Heart right ventricle (tissue), 16 donors: ENCODE results near the gene FOXR1. TPM values are rescaled to one million over a fixed set of nuclear protein-coding genes. Genes with fewer than 3 reads are reported as not detected.
"Not testable (repeated sequence)": the region's sequence is repeated elsewhere in the genome, so short reads cannot be mapped to it uniquely, and the experiment has no call there.

Experiments
- ATAC-seq, 8 donors: fragments of 200-7000 bp; cut with Tn5 transposase; one replicate each; pipeline ENCODE4 v1.9.1; 2020; ENCODE audit warnings: mild to moderate bottlenecking in 8 of 8, moderate library complexity in 8 of 8, moderate number of reproducible peaks in 1 of 8
- DNase-seq, 2 donors: peaks; one replicate each; pipeline ENCODE4 v3.0.0-alpha.2; 2020
- H3K27ac ChIP-seq, 10 donors: fragments of 200-600 bp; sonication (generic) in 2 of 10; one replicate each; pipeline versions ENCODE4 v1.5.0 to v1.8.0; 2020 to 2022; ENCODE audit warnings: mild to moderate bottlenecking in 3 of 10
- H3K27me3 ChIP-seq, 7 donors: fragments of 200-600 bp; one replicate each; pipeline ENCODE4 v1.8.0; 2021 to 2022; ENCODE audit warnings: mild to moderate bottlenecking in 2 of 7
- H3K36me3 ChIP-seq, 9 donors: fragments of 200-600 bp; sonication (generic) in 1 of 9; one replicate each; pipeline versions ENCODE4 v1.5.0 to v1.8.0; 2020 to 2022; ENCODE audit warnings: mild to moderate bottlenecking in 2 of 9
- H3K4me1 ChIP-seq, 9 donors: fragments of 200-600 bp; sonication (generic) in 1 of 9; one replicate each; pipeline versions ENCODE4 v1.5.0 to v1.8.0; 2020 to 2022; ENCODE audit warnings: mild to moderate bottlenecking in 4 of 9
- H3K4me3 ChIP-seq, 10 donors: fragments of 200-600 bp; sonication (generic) in 2 of 10; one replicate each; pipeline versions ENCODE4 v1.5.0 to v1.8.0; 2020 to 2022; ENCODE audit warnings: mild to moderate bottlenecking in 7 of 10, moderate library complexity in 2 of 10
- H3K9me3 ChIP-seq, 11 donors: fragments of 200-600 bp in 10 of 11; sonication (generic) in 2 of 11; one replicate each; pipeline versions ENCODE4 v1.5.0 to v1.8.0; 2013 to 2022; ENCODE audit warnings: mild to moderate bottlenecking in 2 of 11, control low read depth in 1 of 11, moderate library complexity in 1 of 11
- WGBS, 2 donors: extraction: QIAGEN DNeasy Blood & Tissue Kit; methylation state at CpG; one replicate each; pipeline ENCODE4 v1.1.7; 2013; ENCODE audit warnings: inconsistent platforms in 1 of 2; 5-methylcytosine and 5-hydroxymethylcytosine counted together
- intact Hi-C, 10 donors: fragments of 100-400 bp; cut with DNase I; formaldehyde crosslinking; loops; one replicate each; pipeline versions ENCODE4 v1.11.1 to v1.14.2; 2022
- polyA plus RNA-seq, 2 donors: library from polyadenylated mRNA; stranded (reverse); fragments of 200-250 nt; gene quantifications; one replicate each; pipeline ENCODE4 v1.2.3, GENCODE V29; 2013
- total RNA-seq, 10 donors: library from RNA; stranded (reverse); fragmentation: NEBNext Ultra II Directional in 3 of 10; extraction: Animal tissue kit (Norgen Biotek cat#: 25700) in 3 of 10; gene quantifications; one replicate each; pipeline versions ENCODE4 v1.2.1 to v1.2.4, GENCODE V29; 2021 to 2023
- TF ChIP-seq, protein P1 (sequence below), 9 donors: fragments of 200-600 bp; sonication (generic) in 2 of 9; IDR thresholded peaks; one replicate each; pipeline versions ENCODE4 v1.5.0 to v1.8.0; 2021 to 2022; ENCODE audit warnings: antibody characterized with exemption in 9 of 9, mild to moderate bottlenecking in 5 of 9, moderate library complexity in 1 of 9
- donor health status: Arrhythmogenic right ventricular cardiomyopathy.
- donor health status: ischemic (EF 13 %, LVEDD 7.1; RV severe dilation, severe dysfunction).
- donor health status: healthy with polysubstance abuse.
- donor health status: DM: no; HTN: yes; CAD: no.
- donor health status: DM: no; HTN: no; CAD: no.
- donor health status: ischemic (EF 25% LVEDD 6.9; RV normal size, moderate dysfunction).
- donor health status: ischemic (EF 25% LVEDD 5.7; RV mildly dilated, moderate dysfunction).
- donor health status: healthy.
- donor health status: DM: yes; HTN: yes; CAD: no.
- donor health status: Ischemic cardiomyopathy.
- donor health status: ischemic (EF 35%, LVEDD 5.7; RV mildly dilated, moderate dysfunction).
- donor health status: nonischemic (EF 11% LVEDD 7.7; RV severe dilation, severe dysfunction).
- donor health status: DM: yes; HTN: yes; CAD: no.
- donor health status: PGD.
- donor health status: ischemic (EF 29% LVEDD 5.4; RV normal size, mild dysfunction).
- donor health status: nonischemic (EF 23%, LVEDD 6.1; RV moderate dilation, normal function).

Gene FOXR1
- total and polyA plus RNA-seq, 12 donors, result not detected

DNA sequence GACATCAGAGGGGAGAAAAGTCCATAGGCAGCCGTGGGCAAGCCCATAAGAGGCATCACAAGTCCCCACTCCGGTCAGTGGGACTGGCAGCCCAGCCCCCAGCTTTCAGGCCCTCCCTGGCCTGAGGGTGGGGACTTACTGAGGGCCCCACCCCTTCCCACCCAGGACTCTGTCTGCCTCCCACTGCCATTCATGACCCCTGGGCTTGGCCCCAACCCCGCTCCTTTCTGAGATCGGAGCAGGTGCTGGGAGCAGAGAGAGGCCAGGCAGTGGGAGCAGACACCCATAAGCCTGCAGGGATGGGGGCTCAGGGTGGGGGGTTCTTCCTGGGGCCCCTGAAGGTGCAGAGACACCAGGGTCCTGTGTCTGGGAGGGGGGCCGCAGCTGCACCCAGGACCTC is 10.4 kb upstream of the FOXR1 start:
- intact Hi-C loops, result no loop called here
- H3K4me3 ChIP-seq, result no peak overlapping the region
- no peaks in the 10 kb centered on the region for H3K9me3 ChIP-seq
- ATAC-seq, result no peak
- no peak overlapping the region for H3K27ac ChIP-seq
- H3K36me3 ChIP-seq, result no peaks in the 10 kb centered on the region
- H3K4me1 ChIP-seq, result peaks cover 0 to 5% (median 0%) of the 10 kb centered on the region in 9 donors
- TF ChIP-seq, protein P1, sequence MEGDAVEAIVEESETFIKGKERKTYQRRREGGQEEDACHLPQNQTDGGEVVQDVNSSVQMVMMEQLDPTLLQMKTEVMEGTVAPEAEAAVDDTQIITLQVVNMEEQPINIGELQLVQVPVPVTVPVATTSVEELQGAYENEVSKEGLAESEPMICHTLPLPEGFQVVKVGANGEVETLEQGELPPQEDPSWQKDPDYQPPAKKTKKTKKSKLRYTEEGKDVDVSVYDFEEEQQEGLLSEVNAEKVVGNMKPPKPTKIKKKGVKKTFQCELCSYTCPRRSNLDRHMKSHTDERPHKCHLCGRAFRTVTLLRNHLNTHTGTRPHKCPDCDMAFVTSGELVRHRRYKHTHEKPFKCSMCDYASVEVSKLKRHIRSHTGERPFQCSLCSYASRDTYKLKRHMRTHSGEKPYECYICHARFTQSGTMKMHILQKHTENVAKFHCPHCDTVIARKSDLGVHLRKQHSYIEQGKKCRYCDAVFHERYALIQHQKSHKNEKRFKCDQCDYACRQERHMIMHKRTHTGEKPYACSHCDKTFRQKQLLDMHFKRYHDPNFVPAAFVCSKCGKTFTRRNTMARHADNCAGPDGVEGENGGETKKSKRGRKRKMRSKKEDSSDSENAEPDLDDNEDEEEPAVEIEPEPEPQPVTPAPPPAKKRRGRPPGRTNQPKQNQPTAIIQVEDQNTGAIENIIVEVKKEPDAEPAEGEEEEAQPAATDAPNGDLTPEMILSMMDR (IDR thresholded peaks at IDR 0.05), result no peak
- DNase-seq, result no peak
- H3K27me3 ChIP-seq, result peaks cover 0 to 4% (median 0%) of the 10 kb centered on the region in 7 donors
- WGBS, 2 donors, result 83 to 91% methylated on average over 5 of the region's 5 CpGs

DNA sequence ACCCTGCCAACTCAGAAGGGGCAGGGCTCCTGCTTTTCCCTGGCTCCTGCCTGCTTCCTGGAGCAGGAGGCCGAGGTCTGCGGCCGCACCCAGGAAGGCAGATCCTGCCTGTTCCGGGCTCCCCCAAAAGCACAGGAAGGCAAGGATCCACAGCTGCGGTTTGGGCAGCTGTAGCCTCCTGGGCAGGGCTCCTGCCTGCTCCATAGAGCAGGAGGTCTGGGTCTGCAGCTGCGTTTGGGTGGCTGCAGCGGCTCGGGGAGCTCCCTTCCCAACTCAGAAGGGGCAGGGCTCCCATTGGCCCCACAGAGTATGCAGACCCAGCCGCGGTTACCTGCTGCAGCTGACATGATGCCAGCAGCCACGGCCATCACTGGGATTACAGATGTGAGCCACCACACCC is 10.0 kb upstream of the FOXR1 start:
- TF ChIP-seq, protein P1 (IDR thresholded peaks at IDR 0.05), result no peak
- H3K4me1 ChIP-seq, result peaks cover 0 to 2% (median 0%) of the 10 kb centered on the region in 9 donors
- H3K4me3 ChIP-seq, result no peak overlapping the region
- H3K27me3 ChIP-seq, result peaks cover 0 to 4% (median 0%) of the 10 kb centered on the region in 7 donors
- H3K9me3 ChIP-seq, result no peaks in the 10 kb centered on the region
- intact Hi-C loops, result no loop called here
- WGBS, 2 donors, result 52 to 58% methylated on average over 11 of the region's 11 CpGs
- H3K36me3 ChIP-seq, result no peaks in the 10 kb centered on the region
- no peak for DNase-seq
- H3K27ac ChIP-seq, result no peak overlapping the region
- ATAC-seq, result no peak

DNA sequence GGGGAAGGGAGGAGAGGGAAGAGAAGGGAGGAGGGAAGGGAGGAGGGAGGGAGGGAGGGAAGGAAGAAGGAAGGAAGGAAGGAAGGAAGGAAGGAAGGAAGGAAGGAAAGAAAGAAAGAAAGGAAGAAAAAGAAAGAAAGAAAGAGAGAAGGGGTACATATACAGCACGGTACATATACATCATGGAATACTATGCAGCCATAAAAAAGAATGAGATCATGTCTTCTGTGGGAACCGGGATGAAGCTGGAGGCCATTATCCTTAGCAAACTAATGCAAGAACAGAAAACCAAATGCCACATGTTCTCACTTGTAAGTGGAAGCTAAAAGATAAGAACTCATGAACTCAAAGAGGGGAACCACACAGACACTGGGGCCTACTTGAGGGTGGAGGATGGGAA is 2.1 kb upstream of the FOXR1 start:
- H3K36me3 ChIP-seq, H3K27ac ChIP-seq, intact Hi-C loops, H3K4me3 ChIP-seq, DNase-seq, H3K9me3 ChIP-seq, H3K4me1 ChIP-seq, ATAC-seq: not testable (repeated sequence)
- peaks cover 7 to 27% (median 14%) of the 10 kb centered on the region in 7 donors for H3K27me3 ChIP-seq
- 95% methylated on average over 2 of the region's 2 CpGs for WGBS, 2 donors

DNA sequence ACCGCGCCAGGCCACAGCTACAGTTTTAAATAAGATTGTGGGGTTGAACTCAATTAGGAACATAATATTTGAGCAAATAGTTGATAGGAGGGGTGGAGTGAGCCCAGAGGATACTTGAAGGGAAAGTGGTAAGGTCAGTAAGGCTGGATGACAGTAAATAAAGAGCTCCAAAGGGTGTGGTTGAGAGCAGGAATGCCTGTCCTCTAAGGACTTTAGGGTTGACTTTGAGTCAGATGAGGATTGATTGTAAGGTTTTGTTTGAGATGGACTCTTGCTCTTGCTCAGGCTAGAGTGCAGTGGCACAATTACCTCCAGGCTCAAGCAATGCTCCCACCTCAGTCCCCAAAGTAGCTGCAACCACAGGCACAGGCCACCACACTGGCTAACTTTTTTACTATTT is 2.4 kb downstream of the FOXR1 start:
- intact Hi-C loops, result loop anchor here in 1 of 10 donors (10.0 kb wide), 1 partner anchor 149 kb away; no protein-coding TSS in a partner anchor
- Histone ChIP-seq H3K9me3 (no peaks in the 10 kb centered on the region), H3K4me1 (no peaks in the 10 kb centered on the region), H3K27ac (no peak overlapping the region), H3K27me3 (peaks cover 7 to 27% (median 14%) of the 10 kb centered on the region in 7 donors), H3K36me3 (no peaks in the 10 kb centered on the region), H3K4me3 (no peak overlapping the region)
- 70 to 99% methylated on average over 2 of the region's 2 CpGs for WGBS, 2 donors
- DNase-seq (no peak), ATAC-seq (no peak)
- TF ChIP-seq, protein P1 (IDR thresholded peaks at IDR 0.05), result no peak
